Measurements from ENCODE around the gene RAB10. TPM values are rescaled to one million over a fixed set of nuclear protein-coding genes. Genes with fewer than 3 reads are reported as not detected.
"Not testable (repeated sequence)": the region's sequence is repeated elsewhere in the genome, so short reads cannot be mapped to it uniquely, and the experiment has no call there.

The RAB10 gene
- total RNA-seq, 1 donor from 2014 or later = 130 TPM

DNA sequence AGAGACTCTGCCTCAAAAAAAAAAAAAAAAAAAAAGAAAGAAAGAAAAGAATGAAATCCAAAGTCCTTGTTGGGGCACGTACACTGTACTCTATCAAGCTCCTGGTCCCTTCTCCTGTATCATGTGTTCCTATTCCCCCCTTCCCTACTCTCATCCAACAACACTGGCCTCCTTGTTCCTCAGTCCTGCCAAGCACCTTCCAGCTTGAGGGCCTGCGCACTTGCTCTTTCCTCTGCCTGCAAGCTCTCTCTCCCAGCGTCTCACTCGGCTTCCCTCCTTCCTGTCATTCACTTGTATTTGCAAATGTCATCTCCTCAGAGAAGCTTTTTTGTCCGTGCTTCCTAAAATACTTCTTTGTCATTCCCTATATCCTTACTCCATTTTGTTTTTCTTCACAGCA is 40.8 kb upstream of the RAB10 start:
- TF ChIP-seq, protein P1, sequence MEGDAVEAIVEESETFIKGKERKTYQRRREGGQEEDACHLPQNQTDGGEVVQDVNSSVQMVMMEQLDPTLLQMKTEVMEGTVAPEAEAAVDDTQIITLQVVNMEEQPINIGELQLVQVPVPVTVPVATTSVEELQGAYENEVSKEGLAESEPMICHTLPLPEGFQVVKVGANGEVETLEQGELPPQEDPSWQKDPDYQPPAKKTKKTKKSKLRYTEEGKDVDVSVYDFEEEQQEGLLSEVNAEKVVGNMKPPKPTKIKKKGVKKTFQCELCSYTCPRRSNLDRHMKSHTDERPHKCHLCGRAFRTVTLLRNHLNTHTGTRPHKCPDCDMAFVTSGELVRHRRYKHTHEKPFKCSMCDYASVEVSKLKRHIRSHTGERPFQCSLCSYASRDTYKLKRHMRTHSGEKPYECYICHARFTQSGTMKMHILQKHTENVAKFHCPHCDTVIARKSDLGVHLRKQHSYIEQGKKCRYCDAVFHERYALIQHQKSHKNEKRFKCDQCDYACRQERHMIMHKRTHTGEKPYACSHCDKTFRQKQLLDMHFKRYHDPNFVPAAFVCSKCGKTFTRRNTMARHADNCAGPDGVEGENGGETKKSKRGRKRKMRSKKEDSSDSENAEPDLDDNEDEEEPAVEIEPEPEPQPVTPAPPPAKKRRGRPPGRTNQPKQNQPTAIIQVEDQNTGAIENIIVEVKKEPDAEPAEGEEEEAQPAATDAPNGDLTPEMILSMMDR (IDR thresholded peaks at IDR 0.05; ENCODE audit: unreplicated experiment) = no peak
- peaks cover 8% of the 10 kb centered on the region for H3K4me1 Mint-ChIP-seq (ENCODE audit: unreplicated experiment)
- DNase-seq (ENCODE audit: low spot score) = no peak
- no peaks in the 10 kb centered on the region for H3K9me3 Mint-ChIP-seq (ENCODE audit: unreplicated experiment)
- no peak overlapping the region for H3K27ac Mint-ChIP-seq (ENCODE audit: unreplicated experiment)
- H3K4me3 Mint-ChIP-seq (ENCODE audit: unreplicated experiment) = no peak overlapping the region
- H3K27me3 Mint-ChIP-seq (ENCODE audit: unreplicated experiment) = peaks cover 1% of the 10 kb centered on the region
- no peaks in the 10 kb centered on the region for H3K36me3 Mint-ChIP-seq (ENCODE audit: low read depth, unreplicated experiment)

DNA sequence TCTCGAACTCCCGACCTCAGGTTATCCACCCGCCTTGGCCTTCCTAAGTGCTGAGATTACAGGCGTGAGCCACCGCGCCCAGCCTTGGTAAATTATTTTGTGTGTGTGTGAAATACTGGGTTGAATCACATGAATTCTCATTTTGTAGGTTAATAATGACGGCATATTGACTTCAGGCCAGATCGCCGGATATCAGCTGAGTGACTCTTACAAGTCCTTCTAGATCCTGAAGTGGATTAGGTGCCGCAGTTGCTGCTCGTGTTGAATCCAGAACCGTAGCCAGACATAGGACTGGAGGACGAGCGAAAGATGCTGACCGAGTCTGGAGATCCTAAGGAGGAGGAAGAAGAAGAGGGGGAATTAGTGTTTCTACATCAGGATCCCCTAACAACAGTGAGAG is 39.4 kb upstream of the RAB10 start:
- no peak overlapping the region for H3K4me3 Mint-ChIP-seq (ENCODE audit: unreplicated experiment)
- no peaks in the 10 kb centered on the region for H3K36me3 Mint-ChIP-seq (ENCODE audit: low read depth, unreplicated experiment)
- H3K27me3 Mint-ChIP-seq (ENCODE audit: unreplicated experiment) = peaks cover 1% of the 10 kb centered on the region
- H3K9me3 Mint-ChIP-seq (ENCODE audit: unreplicated experiment) = no peaks in the 10 kb centered on the region
- H3K27ac Mint-ChIP-seq (ENCODE audit: unreplicated experiment) = no peak overlapping the region
- DNase-seq (ENCODE audit: low spot score) = no peak
- TF ChIP-seq, protein P1 (IDR thresholded peaks at IDR 0.05; ENCODE audit: unreplicated experiment) = no peak
- peaks cover 8% of the 10 kb centered on the region for H3K4me1 Mint-ChIP-seq (ENCODE audit: unreplicated experiment)

DNA sequence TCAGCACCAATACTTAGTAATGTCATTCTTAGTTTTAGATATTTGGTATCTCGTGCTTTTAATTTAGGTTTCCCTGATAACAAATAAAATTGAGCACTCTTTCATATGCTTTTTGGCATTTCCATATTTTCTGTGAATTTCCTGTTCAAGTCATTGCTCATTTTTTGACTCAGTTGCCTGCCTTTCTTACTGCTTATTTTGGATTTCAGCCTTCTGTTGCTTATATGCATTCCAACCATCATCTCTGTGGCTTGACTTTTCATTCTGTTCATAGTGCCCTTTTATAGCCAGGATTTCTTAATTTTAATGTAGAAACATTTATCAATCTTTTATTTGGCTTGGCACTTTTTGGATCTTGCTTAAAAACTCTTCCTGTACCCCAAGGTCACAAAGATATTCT is 37.0 kb upstream of the RAB10 start:
- H3K36me3 Mint-ChIP-seq (ENCODE audit: low read depth, unreplicated experiment) = no peaks in the 10 kb centered on the region
- H3K4me3 Mint-ChIP-seq (ENCODE audit: unreplicated experiment) = no peak overlapping the region
- peaks cover 2% of the 10 kb centered on the region for H3K27me3 Mint-ChIP-seq (ENCODE audit: unreplicated experiment)
- H3K4me1 Mint-ChIP-seq (ENCODE audit: unreplicated experiment) = peaks cover 15% of the 10 kb centered on the region
- TF ChIP-seq, protein P1 (IDR thresholded peaks at IDR 0.05; ENCODE audit: unreplicated experiment) = no peak
- no peak for DNase-seq (ENCODE audit: low spot score)
- no peaks in the 10 kb centered on the region for H3K9me3 Mint-ChIP-seq (ENCODE audit: unreplicated experiment)
- H3K27ac Mint-ChIP-seq (ENCODE audit: unreplicated experiment) = no peak overlapping the region

DNA sequence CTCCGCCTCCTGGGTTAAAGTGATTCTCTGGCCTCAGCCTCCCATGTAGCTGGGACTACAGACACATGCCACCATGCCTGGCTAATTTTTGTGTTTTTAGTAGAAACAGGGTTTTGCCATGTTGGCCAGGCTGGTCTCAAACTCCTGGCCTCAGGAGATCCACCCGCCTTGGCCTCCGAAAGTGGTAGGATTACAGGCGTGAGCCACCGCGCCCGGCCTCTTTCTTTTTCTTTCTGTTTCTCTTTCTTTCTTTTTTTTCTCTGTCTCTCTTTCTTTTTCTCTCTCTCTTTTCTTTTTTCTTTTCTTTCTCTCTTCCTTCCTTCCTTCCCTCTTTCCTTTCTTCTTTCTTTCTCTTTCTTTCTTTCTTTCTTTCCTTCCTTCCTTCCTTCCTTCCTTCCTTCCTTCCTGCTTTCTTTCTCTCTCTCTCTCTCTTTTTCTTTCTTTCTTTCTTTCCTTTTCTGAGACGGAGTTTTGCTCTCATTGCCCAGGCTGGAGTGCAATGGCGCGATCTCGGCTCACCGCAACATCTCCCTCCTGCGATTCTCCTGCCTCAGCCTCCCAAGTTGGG is 35.0 kb upstream of the RAB10 start:
- H3K36me3 Mint-ChIP-seq (ENCODE audit: low read depth, unreplicated experiment); H3K4me3 Mint-ChIP-seq (ENCODE audit: unreplicated experiment); H3K27ac Mint-ChIP-seq (ENCODE audit: unreplicated experiment); DNase-seq (ENCODE audit: low spot score); H3K27me3 Mint-ChIP-seq (ENCODE audit: unreplicated experiment); H3K9me3 Mint-ChIP-seq (ENCODE audit: unreplicated experiment): not testable (repeated sequence)
- H3K4me1 Mint-ChIP-seq (ENCODE audit: unreplicated experiment) = peaks cover 21% of the 10 kb centered on the region

DNA sequence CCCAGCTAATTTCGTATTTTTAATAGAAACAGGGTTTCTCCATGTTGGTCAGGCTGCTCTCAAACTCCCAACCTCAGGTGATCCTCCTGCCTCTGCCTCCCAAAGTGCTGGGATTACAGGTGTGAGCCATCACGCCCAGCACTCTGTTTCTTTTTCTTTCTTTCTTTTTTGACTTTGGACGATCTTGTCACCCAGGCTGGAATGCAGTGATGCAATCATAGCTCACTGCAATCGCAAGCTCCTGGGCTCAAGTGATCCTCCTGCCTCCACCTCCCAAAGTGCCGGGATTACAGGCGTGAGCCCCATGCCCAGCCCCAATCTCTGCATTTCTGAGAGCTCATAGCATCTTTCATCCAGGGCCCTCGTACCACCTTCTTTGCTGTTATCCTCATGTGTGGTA is 34.5 kb upstream of the RAB10 start:
- not testable (repeated sequence) for H3K27me3 Mint-ChIP-seq (ENCODE audit: unreplicated experiment); H3K36me3 Mint-ChIP-seq (ENCODE audit: low read depth, unreplicated experiment); DNase-seq (ENCODE audit: low spot score); H3K4me3 Mint-ChIP-seq (ENCODE audit: unreplicated experiment); H3K9me3 Mint-ChIP-seq (ENCODE audit: unreplicated experiment); H3K27ac Mint-ChIP-seq (ENCODE audit: unreplicated experiment)
- H3K4me1 Mint-ChIP-seq (ENCODE audit: unreplicated experiment) = peaks cover 21% of the 10 kb centered on the region

DNA sequence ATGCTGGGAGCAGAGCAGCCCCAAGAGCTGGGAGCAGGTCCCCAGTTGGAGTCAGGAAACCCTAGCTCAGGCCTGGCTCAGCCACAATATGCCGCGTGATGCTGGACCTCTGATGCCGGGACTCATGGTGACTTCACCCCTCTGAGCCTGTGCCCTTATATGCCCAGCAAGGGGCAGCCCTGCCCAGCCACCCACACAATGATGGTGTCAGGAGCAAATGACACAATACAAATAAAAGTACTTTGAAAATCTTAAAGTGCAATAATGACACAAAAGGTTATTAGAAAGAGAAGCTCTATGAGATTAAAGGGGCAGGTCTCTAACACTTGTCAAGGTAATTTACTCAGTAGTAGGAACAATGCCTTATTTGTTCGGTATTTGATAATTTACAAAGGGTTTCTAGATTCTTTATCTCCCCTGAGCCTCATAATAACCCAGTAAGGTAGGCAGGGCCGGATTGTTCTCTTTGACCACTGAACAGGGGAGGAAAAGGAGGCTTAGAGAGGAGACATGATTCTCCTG is 33.3 kb upstream of the RAB10 start:
- Mint-ChIP-seq H3K27ac (ENCODE audit: unreplicated experiment) (no peak overlapping the region), H3K4me3 (ENCODE audit: unreplicated experiment) (no peak overlapping the region), H3K9me3 (ENCODE audit: unreplicated experiment) (no peaks in the 10 kb centered on the region), H3K4me1 (ENCODE audit: unreplicated experiment) (peaks cover 25% of the 10 kb centered on the region), H3K27me3 (ENCODE audit: unreplicated experiment) (peaks cover 6% of the 10 kb centered on the region), H3K36me3 (ENCODE audit: low read depth, unreplicated experiment) (no peaks in the 10 kb centered on the region)
- TF ChIP-seq, protein P1 (IDR thresholded peaks at IDR 0.05; ENCODE audit: unreplicated experiment) = no peak
- DNase-seq (ENCODE audit: low spot score) = no peak

All from endothelial cell (in vitro differentiated cells).